Panc1 (cell line): ENCODE results near the gene ANAPC1.
"Not testable (repeated sequence)": the region's sequence is repeated elsewhere in the genome, so short reads cannot be mapped to it uniquely, and the experiment has no call there.

Experiments
- CTCF ChIP-seq: fragments of 450-650 bp; IDR thresholded peaks from 2 replicates; pipeline ENCODE4 v1.5.1; 2017; ENCODE audit warnings: mild to moderate bottlenecking
- POLR2AphosphoS5 ChIP-seq: IDR thresholded peaks from 2 replicates; pipeline ENCODE4 v1.6.1; 2012; ENCODE audit warnings: mild to moderate bottlenecking, low read depth, low read length, moderate library complexity
- SIN3A ChIP-seq: IDR thresholded peaks from 2 replicates; pipeline ENCODE4 v1.6.1; 2012; ENCODE audit warnings: low read depth, mild to moderate bottlenecking, low read length, moderate library complexity, borderline replicate concordance; ENCODE audit not compliant: insufficient read depth
- TCF7L2 ChIP-seq: IDR thresholded peaks from 2 replicates; pipeline ENCODE4 v1.6.1; 2011; ENCODE audit warnings: mild to moderate bottlenecking, low read depth, low read length, inconsistent platforms
- TF ChIP-seq, protein P1 (sequence below), 2 experiments: IDR thresholded peaks; 2 replicates each; pipeline ENCODE4 v1.6.1; 2011 to 2012; ENCODE audit warnings: low read depth in 2 of 2, control low read depth in 1 of 2, low read length in 1 of 2, mild to moderate bottlenecking in 1 of 2, moderate library complexity in 1 of 2; ENCODE audit not compliant: insufficient read depth in 1 of 2

- not testable (repeated sequence) for TF ChIP-seq CTCF, POLR2AphosphoS5, SIN3A, TCF7L2
- TF ChIP-seq, protein P1, sequence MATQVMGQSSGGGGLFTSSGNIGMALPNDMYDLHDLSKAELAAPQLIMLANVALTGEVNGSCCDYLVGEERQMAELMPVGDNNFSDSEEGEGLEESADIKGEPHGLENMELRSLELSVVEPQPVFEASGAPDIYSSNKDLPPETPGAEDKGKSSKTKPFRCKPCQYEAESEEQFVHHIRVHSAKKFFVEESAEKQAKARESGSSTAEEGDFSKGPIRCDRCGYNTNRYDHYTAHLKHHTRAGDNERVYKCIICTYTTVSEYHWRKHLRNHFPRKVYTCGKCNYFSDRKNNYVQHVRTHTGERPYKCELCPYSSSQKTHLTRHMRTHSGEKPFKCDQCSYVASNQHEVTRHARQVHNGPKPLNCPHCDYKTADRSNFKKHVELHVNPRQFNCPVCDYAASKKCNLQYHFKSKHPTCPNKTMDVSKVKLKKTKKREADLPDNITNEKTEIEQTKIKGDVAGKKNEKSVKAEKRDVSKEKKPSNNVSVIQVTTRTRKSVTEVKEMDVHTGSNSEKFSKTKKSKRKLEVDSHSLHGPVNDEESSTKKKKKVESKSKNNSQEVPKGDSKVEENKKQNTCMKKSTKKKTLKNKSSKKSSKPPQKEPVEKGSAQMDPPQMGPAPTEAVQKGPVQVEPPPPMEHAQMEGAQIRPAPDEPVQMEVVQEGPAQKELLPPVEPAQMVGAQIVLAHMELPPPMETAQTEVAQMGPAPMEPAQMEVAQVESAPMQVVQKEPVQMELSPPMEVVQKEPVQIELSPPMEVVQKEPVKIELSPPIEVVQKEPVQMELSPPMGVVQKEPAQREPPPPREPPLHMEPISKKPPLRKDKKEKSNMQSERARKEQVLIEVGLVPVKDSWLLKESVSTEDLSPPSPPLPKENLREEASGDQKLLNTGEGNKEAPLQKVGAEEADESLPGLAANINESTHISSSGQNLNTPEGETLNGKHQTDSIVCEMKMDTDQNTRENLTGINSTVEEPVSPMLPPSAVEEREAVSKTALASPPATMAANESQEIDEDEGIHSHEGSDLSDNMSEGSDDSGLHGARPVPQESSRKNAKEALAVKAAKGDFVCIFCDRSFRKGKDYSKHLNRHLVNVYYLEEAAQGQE (IDR thresholded peaks at IDR 0.05; ENCODE audit: insufficient read depth in 1 of 2, low read depth in 2 of 2, low read length in 1 of 2) = not testable (repeated sequence)
Measured at GRCh38 chr2:111725742-111726141, 158.3 kb downstream of the ANAPC1 start.
